ENCODE results near the gene PIK3R1. TPM values are rescaled to one million over a fixed set of nuclear protein-coding genes. Genes with fewer than 3 reads are reported as not detected.

The PIK3R1 gene
- total and polyA plus RNA-seq, 10 donors, result 4.9 to 200 (median 108) TPM

DNA sequence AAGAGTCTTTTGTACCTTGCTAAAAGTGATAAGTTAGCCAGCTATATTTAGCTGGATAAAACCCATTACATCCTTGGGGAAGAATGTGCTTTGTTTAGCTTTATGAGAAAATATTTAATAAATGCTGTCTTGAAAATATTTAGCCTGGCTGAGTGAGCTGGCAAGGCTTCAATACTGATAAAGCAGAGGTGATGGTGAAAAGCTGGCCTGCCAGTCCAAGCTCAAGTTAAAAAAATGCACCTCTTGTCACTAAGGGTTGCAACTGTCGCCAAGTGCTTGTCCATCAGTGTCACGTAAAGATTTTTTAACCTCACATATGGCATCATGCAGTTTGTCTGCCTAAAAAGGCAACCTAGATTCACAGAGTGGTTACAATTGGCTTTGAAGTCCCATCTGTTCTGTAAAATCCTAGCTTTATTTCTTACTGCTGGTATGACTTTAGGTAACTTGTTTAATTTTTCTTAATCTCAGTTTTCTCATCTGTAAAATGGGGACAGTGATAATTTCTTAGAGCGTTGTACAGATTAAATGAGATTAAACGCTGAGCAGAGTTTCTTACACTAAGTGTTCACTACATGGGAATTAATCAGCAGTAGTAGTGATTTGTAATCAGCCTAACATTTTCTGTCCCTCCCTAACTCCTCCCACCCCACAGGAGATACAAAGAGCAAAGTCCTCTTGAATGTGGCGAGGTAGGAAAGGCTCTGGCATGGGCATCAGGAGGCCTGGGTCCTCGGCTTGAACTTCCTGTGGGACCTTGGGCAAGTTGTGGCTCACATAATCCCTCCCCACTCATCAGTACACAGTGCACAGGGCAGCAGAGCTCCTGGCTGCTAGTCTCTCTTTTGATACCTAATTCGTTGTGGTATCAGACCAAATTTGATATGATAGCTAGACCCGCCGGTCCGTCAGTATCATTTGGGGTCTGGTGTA, 48.7 kb downstream of the PIK3R1 start:
- no peak for DNase-seq
- no peaks in the 10 kb centered on the region for H3K27me3 ChIP-seq (replicated peaks in 1 of 7)
- no peaks in the 10 kb centered on the region for H3K36me3 ChIP-seq
- peak overlapping the region; percentile 30 to 76 (median 61) for H3K27ac ChIP-seq
- 71 to 87% (median 78%) methylated on average over 9 to 10 of the region's 10 CpGs for WGBS, 5 donors
- H3K9me3 ChIP-seq, result no peaks in the 10 kb centered on the region
- H3K4me1 ChIP-seq, result peaks cover 45 to 92% (median 86%) of the 10 kb centered on the region in 6 donors
- TF ChIP-seq, protein P1, sequence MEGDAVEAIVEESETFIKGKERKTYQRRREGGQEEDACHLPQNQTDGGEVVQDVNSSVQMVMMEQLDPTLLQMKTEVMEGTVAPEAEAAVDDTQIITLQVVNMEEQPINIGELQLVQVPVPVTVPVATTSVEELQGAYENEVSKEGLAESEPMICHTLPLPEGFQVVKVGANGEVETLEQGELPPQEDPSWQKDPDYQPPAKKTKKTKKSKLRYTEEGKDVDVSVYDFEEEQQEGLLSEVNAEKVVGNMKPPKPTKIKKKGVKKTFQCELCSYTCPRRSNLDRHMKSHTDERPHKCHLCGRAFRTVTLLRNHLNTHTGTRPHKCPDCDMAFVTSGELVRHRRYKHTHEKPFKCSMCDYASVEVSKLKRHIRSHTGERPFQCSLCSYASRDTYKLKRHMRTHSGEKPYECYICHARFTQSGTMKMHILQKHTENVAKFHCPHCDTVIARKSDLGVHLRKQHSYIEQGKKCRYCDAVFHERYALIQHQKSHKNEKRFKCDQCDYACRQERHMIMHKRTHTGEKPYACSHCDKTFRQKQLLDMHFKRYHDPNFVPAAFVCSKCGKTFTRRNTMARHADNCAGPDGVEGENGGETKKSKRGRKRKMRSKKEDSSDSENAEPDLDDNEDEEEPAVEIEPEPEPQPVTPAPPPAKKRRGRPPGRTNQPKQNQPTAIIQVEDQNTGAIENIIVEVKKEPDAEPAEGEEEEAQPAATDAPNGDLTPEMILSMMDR (IDR thresholded peaks at IDR 0.05 in 8 of 11, conservative IDR thresholded peaks at IDR 0.05 in 3 of 11), result no peak
- TF ChIP-seq POLR2A (IDR thresholded peaks at IDR 0.05) (no peak), POLR2AphosphoS5 (IDR thresholded peaks at IDR 0.05) (no peak)
- no peak overlapping the region for H3K4me3 ChIP-seq
- intact Hi-C loops (cut with DNase I; ENCODE audit: low total_unique reads), result no loop called here

DNA sequence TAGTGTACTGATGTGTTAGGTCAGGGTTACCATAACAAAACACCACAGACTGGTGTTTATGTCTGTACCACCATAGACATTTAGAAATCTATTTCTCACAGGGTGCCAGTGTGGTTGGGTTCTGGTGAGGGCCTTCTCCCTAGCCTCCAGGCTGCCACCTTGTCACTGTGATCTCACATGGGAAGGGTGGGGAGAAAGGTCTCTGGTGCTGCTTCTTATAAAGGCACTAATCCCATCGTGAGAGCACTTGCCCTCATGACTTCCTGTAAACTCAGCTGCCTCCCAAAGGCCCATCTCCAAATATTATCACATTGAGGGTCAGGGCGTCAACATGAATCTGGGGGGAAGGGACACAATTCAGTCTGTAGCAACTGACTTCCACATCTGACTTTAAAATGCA, 49.8 kb downstream of the PIK3R1 start:
- Histone ChIP-seq H3K27ac (peak overlapping the region; percentile 29 to 76 (median 61)), H3K9me3 (no peaks in the 10 kb centered on the region), H3K4me1 (peaks cover 56 to 92% (median 88%) of the 10 kb centered on the region in 6 donors), H3K27me3 (replicated peaks in 1 of 7) (no peaks in the 10 kb centered on the region), H3K36me3 (no peaks in the 10 kb centered on the region), H3K4me3 (no peak overlapping the region)
- TF ChIP-seq POLR2A (IDR thresholded peaks at IDR 0.05) (no peak), POLR2AphosphoS5 (IDR thresholded peaks at IDR 0.05) (no peak)
- TF ChIP-seq, protein P1 (IDR thresholded peaks at IDR 0.05 in 8 of 11, conservative IDR thresholded peaks at IDR 0.05 in 3 of 11), result no peak
- WGBS, 5 donors, result 13 to 29% (median 23%) methylated on average over 2 of the region's 2 CpGs
- DNase-seq, result no peak
- intact Hi-C loops (cut with DNase I; ENCODE audit: low total_unique reads), result no loop called here

DNA sequence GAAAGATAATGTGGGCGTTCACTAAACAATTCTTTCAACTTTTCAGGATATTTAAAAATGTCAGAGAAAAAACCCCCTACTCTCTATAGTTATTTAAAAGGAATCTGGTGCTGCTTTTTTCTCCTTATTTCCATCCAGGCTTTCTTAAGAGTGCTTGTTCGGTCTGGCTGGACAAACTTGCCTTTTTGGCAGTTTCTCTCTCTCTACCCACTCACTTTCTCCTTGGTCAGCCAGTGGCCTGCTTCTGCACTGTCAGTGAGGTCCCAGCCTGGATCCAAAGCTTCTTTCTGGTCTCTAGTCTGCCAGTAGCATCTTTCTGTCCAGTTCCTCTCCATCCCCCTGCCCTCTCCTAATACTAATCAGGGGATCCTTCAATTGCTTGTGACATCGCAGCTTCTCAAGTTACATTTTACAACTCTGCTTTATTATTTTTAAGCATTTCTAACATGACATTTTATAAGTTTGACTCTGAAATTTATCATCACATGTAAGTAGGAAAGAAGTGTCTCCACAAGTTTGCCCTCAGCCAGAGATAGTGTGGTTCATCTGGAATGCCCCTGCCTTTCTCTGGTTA, 50.4 kb downstream of the PIK3R1 start:
- peak overlapping the region; percentile 29 to 76 (median 61) for H3K27ac ChIP-seq
- intact Hi-C loops (cut with DNase I; ENCODE audit: low total_unique reads), result no loop called here
- DNase-seq, result no peak
- 70 to 82% (median 77%) methylated on average over 3 of the region's 3 CpGs for WGBS, 5 donors
- no peaks in the 10 kb centered on the region for H3K9me3 ChIP-seq
- H3K4me1 ChIP-seq, result peaks cover 61 to 94% (median 88%) of the 10 kb centered on the region in 6 donors
- no peak for TF ChIP-seq POLR2AphosphoS5 (IDR thresholded peaks at IDR 0.05)
- TF ChIP-seq, protein P1 (IDR thresholded peaks at IDR 0.05 in 8 of 11, conservative IDR thresholded peaks at IDR 0.05 in 3 of 11), result no peak
- TF ChIP-seq POLR2A (IDR thresholded peaks at IDR 0.05), result no peak
- H3K36me3 ChIP-seq, result no peaks in the 10 kb centered on the region
- H3K4me3 ChIP-seq, result no peak overlapping the region
- no peaks in the 10 kb centered on the region for H3K27me3 ChIP-seq (replicated peaks in 1 of 7)

DNA sequence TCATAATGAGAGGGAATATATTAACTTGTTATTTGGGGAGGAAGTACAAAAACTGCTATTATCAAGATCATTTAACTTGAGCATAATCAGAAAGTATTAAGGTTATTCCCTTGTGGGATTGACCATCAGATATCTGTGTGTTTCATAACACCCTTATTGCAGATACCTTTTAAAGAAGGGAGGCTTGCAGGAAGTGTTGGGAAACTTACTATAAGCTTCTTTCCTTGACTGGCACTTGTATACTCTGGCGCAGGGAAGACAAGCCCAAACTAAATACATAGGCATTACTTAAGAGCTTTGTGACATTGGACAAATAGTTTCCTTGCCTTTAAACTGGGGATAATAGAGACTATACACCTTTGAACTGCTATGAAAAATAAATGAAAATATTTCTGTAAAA, 50.9 kb downstream of the PIK3R1 start:
- Histone ChIP-seq H3K27ac (peak overlapping the region in 7 of 8 donors; percentile 49 to 76 (median 63)), H3K27me3 (replicated peaks in 1 of 7) (no peaks in the 10 kb centered on the region), H3K9me3 (no peaks in the 10 kb centered on the region), H3K36me3 (no peaks in the 10 kb centered on the region), H3K4me3 (no peak overlapping the region), H3K4me1 (peaks cover 63 to 95% (median 89%) of the 10 kb centered on the region in 6 donors)
- intact Hi-C loops (cut with DNase I; ENCODE audit: low total_unique reads), result no loop called here
- TF ChIP-seq, protein P1 (IDR thresholded peaks at IDR 0.05 in 8 of 11, conservative IDR thresholded peaks at IDR 0.05 in 3 of 11), result no peak
- no peak for TF ChIP-seq POLR2AphosphoS5 (IDR thresholded peaks at IDR 0.05)
- no peak for TF ChIP-seq POLR2A (IDR thresholded peaks at IDR 0.05)
- DNase-seq, result no peak
- 53 to 82% (median 68%) methylated on average over 1 of the region's 1 CpG for WGBS, 5 donors
